Naive thymus-derived CD8-positive, alpha-beta T cell (primary cell): Measurements from ENCODE around the gene SMG1. TPM values are rescaled to one million over a fixed set of nuclear protein-coding genes. Genes with fewer than 3 reads are reported as not detected.
"Not testable (repeated sequence)": the region's sequence is repeated elsewhere in the genome, so short reads cannot be mapped to it uniquely, and the experiment has no call there.

Source experiments
- ATAC-seq, 2 donors: fragments of 150-1000 bp; cut with Tn5 transposase in 1 of 2; sonication (Bioruptor Pico), chemical (Tn5 transposase) in 1 of 2; 1 replicate in 1 of 2; 2 replicates in 1 of 2; pipeline ENCODE4 v1.10.0; 2021; ENCODE audit warnings: mild to moderate bottlenecking in 2 of 2, moderate library complexity in 2 of 2
- POLR2A ChIA-PET: fragments of 350-600 bp; sonication (Branson Sonifier 250); formaldehyde crosslinking; loops from one replicate; lab custom pipeline; 2021; ENCODE audit warnings: antibody characterized with exemption; lab: Charles Lee
- DNase-seq, 10 donors: peaks; one replicate each; pipeline versions ENCODE4 v3.0.0 to v3.0.0-alpha.2; 2020 to 2022
- H3K27ac Mint-ChIP-seq, 10 donors: one replicate each; pipeline ENCODE4 v1.8.0; 2020 to 2022; ENCODE audit warnings: mild to moderate bottlenecking in 10 of 10, mixed read lengths in 10 of 10, moderate library complexity in 4 of 10, inconsistent platforms in 1 of 10
- H3K27me3 Mint-ChIP-seq, 5 donors: one replicate each; pipeline ENCODE4 v1.8.0; 2021 to 2022; ENCODE audit warnings: mixed read lengths in 5 of 5
- H3K36me3 Mint-ChIP-seq, 3 donors: one replicate each; pipeline ENCODE4 v1.8.0; 2020 to 2022; ENCODE audit warnings: mixed read lengths in 3 of 3, mild to moderate bottlenecking in 2 of 3, inconsistent platforms in 1 of 3
- H3K4me1 Mint-ChIP-seq, 4 donors: one replicate each; pipeline ENCODE4 v1.8.0; 2021 to 2022; ENCODE audit warnings: mixed read lengths in 4 of 4
- H3K4me3 Mint-ChIP-seq, 10 donors: one replicate each; pipeline ENCODE4 v1.8.0; 2020 to 2022; ENCODE audit warnings: mild to moderate bottlenecking in 10 of 10, mixed read lengths in 10 of 10, moderate library complexity in 6 of 10, inconsistent platforms in 1 of 10
- H3K9me3 Mint-ChIP-seq, 9 donors: one replicate each; pipeline ENCODE4 v1.8.0; 2020 to 2022; ENCODE audit warnings: mixed read lengths in 9 of 9, mild to moderate bottlenecking in 3 of 9, inconsistent platforms in 1 of 9, moderate library complexity in 1 of 9
- polyA plus RNA-seq, 3 donors: library from polyadenylated mRNA; unstranded; fragments of 300-500 nt; fragmentation: Illumina TruSeq; gene quantifications; one replicate each; pipeline ENCODE4 v1.2.3, GENCODE V29; 2021
- total RNA-seq, 8 experiments: library from RNA in 2 of 8; stranded (reverse) in 2 of 8; gene quantifications; one replicate each; pipeline ENCODE4 v1.2.3 and lab custom pipeline; 2021 to 2026

SMG1 gene
- total and polyA plus RNA-seq, 5 experiments from 2014 or later, result 8.4 to 139 (median 16.5) TPM

DNA sequence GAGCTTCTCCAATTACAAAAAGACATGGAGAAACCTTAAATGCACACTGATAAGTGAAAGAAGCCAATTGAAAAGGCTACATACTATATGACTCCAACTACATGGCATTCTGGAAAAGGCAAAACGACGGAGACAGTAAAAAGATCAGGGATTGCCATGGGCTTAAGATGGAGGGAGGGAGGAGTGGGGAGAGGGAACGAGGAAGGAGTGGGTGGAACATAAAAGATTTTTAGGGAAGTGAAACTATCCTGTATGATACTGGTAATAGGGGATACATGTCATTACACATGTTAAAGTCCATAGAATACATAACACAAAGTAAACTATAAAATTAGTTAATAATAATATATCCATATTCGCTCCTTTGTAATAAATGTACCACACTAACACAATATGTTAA is 48.9 kb downstream of the SMG1 start:
- H3K4me1 Mint-ChIP-seq, POLR2A ChIA-PET, H3K27me3 Mint-ChIP-seq, H3K27ac Mint-ChIP-seq, ATAC-seq, H3K9me3 Mint-ChIP-seq, H3K4me3 Mint-ChIP-seq, DNase-seq: not testable (repeated sequence)
- peaks cover 0 to 82% (median 9%) of the 10 kb centered on the region in 3 donors for H3K36me3 Mint-ChIP-seq

DNA sequence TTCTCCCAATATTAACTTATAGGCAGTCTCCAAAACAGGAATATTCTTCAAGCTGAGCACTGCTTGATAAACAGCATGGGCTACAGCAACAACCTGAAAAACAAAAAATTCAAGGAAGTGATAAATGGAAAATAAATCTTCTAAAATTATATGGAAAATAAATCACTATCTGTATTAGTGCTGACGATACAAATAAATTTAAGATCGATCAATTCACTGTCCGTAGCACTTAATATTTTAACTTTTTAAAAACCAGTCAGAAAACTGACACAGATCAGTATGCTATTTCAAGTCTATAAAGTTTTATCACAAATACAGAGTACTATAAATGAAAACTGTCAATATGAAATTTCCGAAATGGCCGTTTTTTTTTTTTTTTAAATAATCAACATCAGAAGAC is 49.9 kb downstream of the SMG1 start:
- H3K27ac Mint-ChIP-seq, ATAC-seq, DNase-seq, H3K4me1 Mint-ChIP-seq, H3K27me3 Mint-ChIP-seq, POLR2A ChIA-PET, H3K9me3 Mint-ChIP-seq, H3K4me3 Mint-ChIP-seq: not testable (repeated sequence)
- peaks cover 0 to 82% (median 9%) of the 10 kb centered on the region in 3 donors for H3K36me3 Mint-ChIP-seq

DNA sequence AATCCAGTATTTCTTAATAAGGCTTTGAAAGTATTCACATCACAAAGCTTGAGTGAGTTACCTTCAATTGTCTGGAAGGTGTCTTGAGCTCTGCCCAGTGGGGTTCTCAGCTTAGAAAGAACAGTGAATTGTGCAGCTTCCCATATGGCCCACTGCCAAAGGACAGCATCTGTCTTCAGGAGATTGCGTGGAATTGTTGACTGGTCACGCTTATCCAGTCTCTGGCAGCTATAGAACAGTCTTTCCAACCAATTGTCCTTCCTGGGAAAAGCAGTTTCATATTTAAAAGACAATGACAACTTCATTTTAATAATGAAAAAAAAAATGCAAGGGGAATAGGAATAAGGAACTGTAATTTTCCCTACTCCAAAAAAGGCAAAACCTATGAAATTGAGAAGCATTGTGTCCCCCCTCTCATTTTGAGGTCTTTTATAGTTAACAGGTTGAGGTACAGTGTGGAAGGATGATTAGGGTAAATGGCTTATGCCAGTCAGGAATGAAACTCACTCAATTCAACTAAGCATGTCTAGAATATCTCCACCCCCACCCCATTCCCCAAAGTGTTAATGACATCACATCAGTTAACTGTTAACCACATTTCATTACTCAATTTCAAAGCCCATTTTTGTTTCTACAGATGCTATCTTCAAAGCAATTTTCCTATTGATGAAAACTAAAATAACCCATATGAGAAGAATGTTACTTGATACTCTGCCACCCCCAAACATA is 57.0 kb downstream of the SMG1 start:
- H3K27ac Mint-ChIP-seq, result peak overlapping the region in 2 of 10 donors; percentile 38 to 75
- H3K4me1 Mint-ChIP-seq, H3K27me3 Mint-ChIP-seq, DNase-seq, H3K4me3 Mint-ChIP-seq, POLR2A ChIA-PET, ATAC-seq, H3K9me3 Mint-ChIP-seq: not testable (repeated sequence)
- peaks cover 0 to 85% (median 12%) of the 10 kb centered on the region in 3 donors for H3K36me3 Mint-ChIP-seq

DNA sequence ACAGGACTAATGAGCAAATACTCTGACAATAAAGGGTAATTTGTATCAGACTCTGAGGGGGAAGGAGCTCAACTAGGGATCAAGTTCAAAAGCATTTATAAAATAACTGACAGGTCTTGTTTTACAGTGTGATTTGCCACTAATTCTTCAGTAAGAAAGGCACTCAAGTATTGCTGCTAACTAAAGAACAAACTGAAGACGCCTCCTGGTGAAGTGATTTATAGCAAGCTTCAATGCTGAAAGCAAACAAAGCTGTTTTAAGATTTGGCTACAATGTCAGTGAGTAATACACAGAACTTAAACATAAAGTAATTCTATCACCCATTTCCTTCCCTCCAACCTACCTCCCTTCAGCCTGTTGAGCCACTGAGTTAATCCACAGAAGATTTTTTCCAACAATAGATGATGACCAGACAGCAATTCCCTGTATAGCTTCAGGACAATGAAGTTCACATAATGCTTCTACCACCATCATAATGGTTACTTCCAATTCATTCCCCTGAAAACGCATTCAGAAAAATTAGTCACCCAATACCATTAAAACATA is 59.9 kb downstream of the SMG1 start:
- H3K9me3 Mint-ChIP-seq, H3K4me1 Mint-ChIP-seq, H3K27ac Mint-ChIP-seq, ATAC-seq, DNase-seq, POLR2A ChIA-PET, H3K27me3 Mint-ChIP-seq, H3K4me3 Mint-ChIP-seq: not testable (repeated sequence)
- peaks cover 0 to 84% (median 8%) of the 10 kb centered on the region in 3 donors for H3K36me3 Mint-ChIP-seq

DNA sequence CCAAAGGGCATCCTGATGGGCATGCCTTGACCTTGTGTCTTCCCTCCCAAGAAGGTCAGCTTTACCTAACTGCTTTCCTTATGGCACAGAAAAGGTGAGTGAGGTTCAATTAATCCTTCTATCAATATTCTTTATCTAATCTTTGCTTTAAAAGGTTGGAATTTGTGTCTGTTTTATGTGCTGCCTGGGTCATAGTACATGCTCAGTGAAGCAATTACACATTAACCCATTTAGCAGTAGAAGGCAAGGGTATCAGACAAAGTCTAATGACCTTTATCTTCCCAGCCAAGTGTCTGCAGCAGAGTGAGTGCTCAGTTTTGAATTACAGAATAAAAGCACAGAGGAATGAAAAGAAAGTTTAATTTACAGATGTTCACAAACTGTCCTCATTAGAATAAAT is 63.3 kb downstream of the SMG1 start:
- H3K9me3 Mint-ChIP-seq, H3K4me3 Mint-ChIP-seq, DNase-seq, ATAC-seq, H3K27me3 Mint-ChIP-seq, POLR2A ChIA-PET: not testable (repeated sequence)
- Mint-ChIP-seq H3K36me3 (peaks cover 0 to 82% (median 8%) of the 10 kb centered on the region in 3 donors), H3K27ac (peak overlapping the region in 6 of 10 donors; percentile 14 to 87 (median 70)), H3K4me1 (peaks cover 0 to 13% (median 7%) of the 10 kb centered on the region in 4 donors)

DNA sequence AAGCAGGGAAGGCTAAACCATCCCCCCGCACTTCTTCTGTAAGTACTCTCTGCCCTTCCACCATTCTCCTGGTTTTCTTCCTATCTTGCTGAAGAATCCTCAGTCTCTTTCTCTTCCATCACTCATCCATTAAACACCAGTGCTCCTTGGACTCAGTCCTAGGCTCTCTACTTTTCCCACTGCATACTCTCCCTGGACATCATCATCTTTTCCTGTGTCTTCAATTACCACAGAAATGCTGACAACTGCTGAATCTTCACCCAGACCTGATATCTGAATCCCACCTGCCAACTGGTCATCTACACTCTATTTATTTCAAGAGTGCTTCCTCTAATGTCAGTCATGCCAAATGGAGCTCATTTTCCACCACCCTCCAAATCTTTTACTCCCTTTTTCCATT is 71.0 kb downstream of the SMG1 start:
- DNase-seq (no peak), ATAC-seq (no peak)
- H3K9me3 Mint-ChIP-seq, result no peaks in the 10 kb centered on the region
- H3K36me3 Mint-ChIP-seq, result peaks cover 0 to 89% (median 18%) of the 10 kb centered on the region in 3 donors
- H3K4me3 Mint-ChIP-seq, result no peak overlapping the region
- peaks cover 0 to 11% (median 7%) of the 10 kb centered on the region in 4 donors for H3K4me1 Mint-ChIP-seq
- no peaks in the 10 kb centered on the region for H3K27me3 Mint-ChIP-seq
- H3K27ac Mint-ChIP-seq, result peak overlapping the region in 8 of 10 donors; percentile 10 to 90 (median 44)
- POLR2A ChIA-PET, result no interaction called here

DNA sequence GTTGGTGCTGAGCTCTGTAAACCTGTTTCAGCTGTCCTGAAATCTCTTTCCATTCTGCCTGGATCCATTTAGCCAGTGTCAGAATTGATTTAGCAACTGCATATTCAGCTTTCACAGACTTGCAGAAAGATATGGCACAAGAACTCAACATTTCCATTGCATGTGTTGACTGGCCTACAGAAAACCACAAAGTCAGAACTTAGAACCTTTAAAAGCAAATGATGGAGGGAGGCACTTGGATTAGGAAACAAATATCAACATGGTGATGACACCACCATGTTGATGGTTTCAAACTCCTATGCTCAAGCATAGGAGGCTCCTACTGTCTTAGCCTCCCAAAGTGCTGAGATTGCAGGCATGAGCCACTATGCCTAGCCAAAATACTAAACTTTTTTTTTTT is 72.5 kb downstream of the SMG1 start:
- Mint-ChIP-seq H3K9me3 (no peaks in the 10 kb centered on the region), H3K27me3 (no peaks in the 10 kb centered on the region), H3K27ac (peak overlapping the region in 2 of 10 donors; percentile 25 to 51), H3K4me1 (peaks cover 0 to 11% (median 7%) of the 10 kb centered on the region in 4 donors), H3K4me3 (no peak overlapping the region), H3K36me3 (peaks cover 7 to 94% (median 25%) of the 10 kb centered on the region in 3 donors)
- DNase-seq (no peak), ATAC-seq (no peak)
- POLR2A ChIA-PET, result no interaction called here

DNA sequence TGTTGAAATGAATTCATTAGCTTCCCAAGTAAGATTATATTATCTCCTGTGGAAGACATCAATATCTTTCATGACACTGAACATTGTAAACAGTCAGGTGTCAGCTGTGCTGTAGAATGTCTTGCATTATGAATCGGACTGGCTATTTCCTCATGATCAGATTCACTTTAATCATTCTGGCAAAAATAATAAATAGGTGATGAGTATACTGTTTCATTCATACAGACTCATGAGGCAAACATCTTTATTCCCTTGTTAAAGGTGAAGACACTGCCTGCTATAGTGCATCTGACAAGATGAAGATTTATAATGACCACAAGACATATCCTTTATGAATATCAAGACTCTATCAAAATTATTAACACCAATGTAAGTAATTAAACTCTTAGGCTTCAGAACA is 73.6 kb downstream of the SMG1 start:
- ATAC-seq (no peak), DNase-seq (no peak)
- POLR2A ChIA-PET, result no interaction called here
- H3K4me1 Mint-ChIP-seq, result peaks cover 0 to 11% (median 7%) of the 10 kb centered on the region in 4 donors
- H3K27me3 Mint-ChIP-seq, result no peaks in the 10 kb centered on the region
- no peak overlapping the region for H3K4me3 Mint-ChIP-seq
- H3K9me3 Mint-ChIP-seq, result no peaks in the 10 kb centered on the region
- peaks cover 7 to 94% (median 28%) of the 10 kb centered on the region in 3 donors for H3K36me3 Mint-ChIP-seq
- peak overlapping the region in 3 of 10 donors; percentile 13 to 60 (median 20) for H3K27ac Mint-ChIP-seq

DNA sequence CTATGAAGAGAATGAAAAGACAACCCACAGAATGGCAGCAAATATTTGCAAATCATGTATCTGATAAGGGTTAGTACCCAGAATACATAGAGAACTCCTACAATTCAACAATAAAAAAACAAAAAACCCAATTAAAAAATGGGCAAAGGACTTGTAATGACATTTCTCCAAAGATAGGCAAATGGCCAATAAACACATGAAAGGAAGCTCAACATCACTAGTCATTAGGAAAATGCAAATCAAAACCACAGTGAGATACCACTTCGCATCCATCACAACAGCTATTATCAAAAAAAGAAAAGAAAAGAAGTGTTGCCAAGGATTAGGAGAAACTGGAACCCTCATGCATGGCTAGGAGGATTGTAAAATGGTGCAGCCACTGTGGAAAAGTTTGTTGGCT is 79.8 kb downstream of the SMG1 start:
- no peaks in the 10 kb centered on the region for H3K9me3 Mint-ChIP-seq
- peaks cover 7 to 90% (median 33%) of the 10 kb centered on the region in 3 donors for H3K36me3 Mint-ChIP-seq
- no peak overlapping the region for H3K4me3 Mint-ChIP-seq
- peak overlapping the region in 1 of 10 donors; percentile 54 for H3K27ac Mint-ChIP-seq
- POLR2A ChIA-PET, result no interaction called here
- peaks cover 0 to 2% (median 0%) of the 10 kb centered on the region in 4 donors for H3K4me1 Mint-ChIP-seq
- no peaks in the 10 kb centered on the region for H3K27me3 Mint-ChIP-seq
- no peak for DNase-seq
- ATAC-seq, result no peak

DNA sequence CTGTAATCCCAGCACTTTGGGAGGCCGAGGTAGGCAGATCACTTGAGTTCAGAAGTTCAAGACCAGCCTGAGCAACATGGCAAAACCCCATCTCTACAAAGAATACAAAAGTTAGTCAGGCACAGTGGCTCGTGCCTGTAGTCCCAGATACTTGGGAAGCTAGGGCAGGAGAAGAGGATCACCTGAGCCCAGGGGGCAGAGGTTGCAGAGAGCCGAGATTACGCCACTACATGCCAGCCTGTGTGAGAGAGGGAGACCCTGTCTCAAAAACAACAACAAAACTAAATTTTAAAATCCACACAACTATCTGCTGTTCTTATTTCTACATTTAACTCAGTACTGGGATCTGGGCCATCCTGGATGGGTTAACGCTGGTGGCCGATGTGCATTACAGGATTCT is 83.6 kb downstream of the SMG1 start:
- Mint-ChIP-seq H3K27ac (peak overlapping the region in 2 of 10 donors; percentile 32 to 48), H3K27me3 (no peaks in the 10 kb centered on the region), H3K9me3 (no peaks in the 10 kb centered on the region), H3K36me3 (peaks cover 7 to 89% (median 25%) of the 10 kb centered on the region in 3 donors), H3K4me3 (no peak overlapping the region), H3K4me1 (peaks cover 0 to 2% (median 0%) of the 10 kb centered on the region in 4 donors)
- DNase-seq (no peak), ATAC-seq (no peak)
- POLR2A ChIA-PET, result no interaction called here

DNA sequence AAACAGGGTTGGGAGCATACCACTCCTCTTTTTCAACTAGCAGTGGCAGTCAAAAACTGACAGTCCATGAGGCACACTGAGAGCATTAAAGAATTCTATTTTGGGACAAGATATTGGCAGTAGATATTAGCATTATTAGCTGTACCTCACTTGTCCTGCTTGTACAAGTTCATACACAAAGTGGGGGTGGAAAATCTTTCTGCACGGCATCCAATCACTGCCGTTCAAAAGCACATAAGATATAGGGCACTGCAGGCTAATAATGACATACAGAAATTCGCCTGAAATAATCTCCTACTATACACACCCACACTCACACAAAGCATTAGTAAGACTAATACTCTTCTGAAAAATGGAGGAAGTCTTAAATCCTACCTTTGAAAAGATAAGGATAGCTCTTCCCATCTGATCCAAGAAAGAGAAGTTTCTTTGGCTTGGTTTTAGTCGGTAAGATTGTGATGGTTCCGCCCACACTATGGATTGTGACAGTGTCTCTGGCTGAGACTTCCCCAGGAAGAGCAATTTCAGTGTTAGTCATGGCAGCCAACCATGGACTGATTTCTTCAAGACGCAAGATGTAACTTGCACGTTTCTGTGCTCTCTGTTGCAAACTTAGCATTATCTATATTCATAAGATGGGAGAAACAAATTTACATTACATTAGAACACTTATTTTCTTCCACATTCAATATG is 84.2 kb downstream of the SMG1 start:
- no peak for DNase-seq
- POLR2A ChIA-PET, result no interaction called here
- H3K4me3 Mint-ChIP-seq, result no peak overlapping the region
- ATAC-seq, result no peak
- H3K9me3 Mint-ChIP-seq, result no peaks in the 10 kb centered on the region
- H3K27ac Mint-ChIP-seq, result peak overlapping the region in 2 of 10 donors; percentile 22 to 48
- no peaks in the 10 kb centered on the region for H3K27me3 Mint-ChIP-seq
- H3K4me1 Mint-ChIP-seq, result peaks cover 0 to 2% (median 0%) of the 10 kb centered on the region in 4 donors
- H3K36me3 Mint-ChIP-seq, result peaks cover 7 to 88% (median 27%) of the 10 kb centered on the region in 3 donors

DNA sequence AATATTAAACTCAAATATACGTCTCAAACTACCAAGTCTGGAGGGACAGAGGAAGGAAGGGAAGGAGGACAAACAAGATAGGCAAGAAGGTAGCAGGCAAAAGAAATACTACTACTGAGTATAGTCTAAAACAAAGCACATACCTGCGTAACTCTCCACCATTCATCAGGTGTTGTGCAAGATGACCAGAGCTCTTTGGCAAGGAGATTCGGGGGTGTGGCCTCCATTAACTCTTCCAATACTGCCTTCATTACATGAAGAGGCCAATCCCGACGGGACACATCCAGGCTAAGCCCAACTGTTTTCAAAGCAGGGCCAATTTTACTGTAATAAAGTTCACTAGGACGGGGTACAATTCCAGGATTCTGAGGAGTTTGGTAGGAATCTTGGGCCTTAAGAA is 86.7 kb downstream of the SMG1 start:
- POLR2A ChIA-PET, result interaction anchor here (0.5 kb wide), 1 partner anchor 8 kb away, joined by 3 read pairs; no protein-coding TSS in a partner anchor
- H3K27ac Mint-ChIP-seq, result peak overlapping the region in 3 of 10 donors; percentile 15 to 76 (median 21)
- H3K9me3 Mint-ChIP-seq, result no peaks in the 10 kb centered on the region
- no peaks in the 10 kb centered on the region for H3K27me3 Mint-ChIP-seq
- H3K4me3 Mint-ChIP-seq, result no peak overlapping the region
- H3K36me3 Mint-ChIP-seq, result peaks cover 7 to 89% (median 37%) of the 10 kb centered on the region in 3 donors
- DNase-seq (no peak), ATAC-seq (no peak)
- H3K4me1 Mint-ChIP-seq, result no peaks in the 10 kb centered on the region

DNA sequence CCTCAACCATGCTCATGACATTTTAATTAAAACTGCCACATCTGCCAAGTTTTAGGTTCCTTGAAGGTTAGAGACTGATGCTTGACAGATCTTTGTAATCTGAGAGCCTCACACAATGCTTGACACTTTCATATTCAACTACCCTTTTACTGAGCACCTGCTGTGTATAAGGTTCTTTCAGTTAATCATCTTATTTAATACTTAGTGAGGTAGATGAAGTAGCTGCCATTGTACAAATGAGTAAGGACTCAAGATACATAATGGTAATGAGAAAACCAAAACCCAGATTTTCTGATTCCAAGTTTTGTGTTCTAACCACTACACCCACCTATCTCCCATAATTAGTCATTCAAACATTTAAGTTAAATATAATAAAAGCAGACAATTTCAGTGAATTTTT is 89.5 kb downstream of the SMG1 start:
- POLR2A ChIA-PET, result no interaction called here

More for the DNA sequence above, 89.5 kb downstream of the SMG1 start:
- H3K27me3 Mint-ChIP-seq, result no peaks in the 10 kb centered on the region
- H3K36me3 Mint-ChIP-seq, result peaks cover 12 to 89% (median 33%) of the 10 kb centered on the region in 3 donors
- ATAC-seq (no peak), DNase-seq (no peak)
- no peaks in the 10 kb centered on the region for H3K9me3 Mint-ChIP-seq
- no peak overlapping the region for H3K4me3 Mint-ChIP-seq
- H3K27ac Mint-ChIP-seq, result peak overlapping the region in 4 of 10 donors; percentile 8 to 66 (median 38)
- H3K4me1 Mint-ChIP-seq, result no peaks in the 10 kb centered on the region
